T-helper 1 cell treated with Interleukin-12 subunit alpha and Interleukin-12 subunit beta and Interleukin-4 antibody, amounts not matched to agents 30 μg/mL and 1 μg/mL, for 36 hours (primary cell): Measurements from ENCODE around the gene SLC22A3.

ENCODE experiments used
- H3K27ac Mint-ChIP-seq: one replicate; pipeline ENCODE4 v1.8.0; 2021; ENCODE audit warnings: mild to moderate bottlenecking, mixed read lengths
- H3K27me3 Mint-ChIP-seq: one replicate; pipeline ENCODE4 v1.8.0; 2021; ENCODE audit warnings: low read depth, mixed read lengths
- H3K36me3 Mint-ChIP-seq: one replicate; pipeline ENCODE4 v1.8.0; 2021; ENCODE audit warnings: low read depth, mixed read lengths
- H3K4me1 Mint-ChIP-seq: one replicate; pipeline ENCODE4 v1.8.0; 2021; ENCODE audit warnings: low read depth, mixed read lengths
- H3K4me3 Mint-ChIP-seq: one replicate; pipeline ENCODE4 v1.8.0; 2021; ENCODE audit warnings: mild to moderate bottlenecking, moderate library complexity, mixed read lengths
- H3K9me3 Mint-ChIP-seq: one replicate; pipeline ENCODE4 v1.8.0; 2021; ENCODE audit warnings: mixed read lengths

SLC22A3 gene

DNA sequence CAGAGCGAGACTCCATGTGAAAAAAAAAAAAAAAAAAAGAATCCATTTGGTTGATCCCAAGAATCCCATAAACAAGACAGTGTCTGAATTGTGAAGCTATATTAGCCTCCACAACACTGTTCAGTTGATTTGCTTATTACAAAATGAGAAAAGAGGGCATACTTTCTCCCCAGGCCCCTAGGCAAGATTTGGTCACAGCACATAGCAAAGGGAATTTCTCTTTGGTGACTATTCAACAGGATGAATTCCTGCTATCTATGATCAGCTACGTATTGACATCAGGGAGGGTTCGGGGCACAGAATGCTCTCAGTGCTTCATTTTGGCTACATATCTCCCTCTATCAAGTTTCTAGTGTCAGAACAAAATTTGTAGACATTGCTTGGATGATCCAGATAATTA lies 20.2 kb upstream of the SLC22A3 start:
- no peak overlapping the region for H3K27ac Mint-ChIP-seq
- H3K36me3 Mint-ChIP-seq = no peaks in the 10 kb centered on the region
- no peak overlapping the region for H3K4me3 Mint-ChIP-seq
- H3K4me1 Mint-ChIP-seq = no peaks in the 10 kb centered on the region
- H3K9me3 Mint-ChIP-seq = no peaks in the 10 kb centered on the region
- peaks cover 17% of the 10 kb centered on the region for H3K27me3 Mint-ChIP-seq

DNA sequence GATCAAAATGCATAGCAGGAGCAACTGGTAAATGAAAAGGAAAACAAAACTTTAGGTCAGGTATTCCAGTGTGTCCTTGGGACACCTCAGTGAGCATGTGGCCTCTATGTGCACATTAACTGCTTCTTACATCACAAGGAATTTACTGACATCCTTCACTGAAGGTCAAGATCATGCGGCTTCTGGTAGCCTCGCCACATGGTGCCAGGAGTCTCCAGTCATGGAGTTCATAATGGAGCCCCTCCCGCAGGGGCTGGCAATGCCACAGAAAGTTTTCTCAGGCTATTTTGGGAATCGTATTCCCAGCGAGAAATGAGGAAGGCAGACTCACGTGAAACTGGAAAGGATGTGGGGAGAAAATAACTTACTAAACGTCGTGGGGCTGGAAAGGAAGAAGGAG lies 19.7 kb upstream of the SLC22A3 start:
- Mint-ChIP-seq H3K36me3 (no peaks in the 10 kb centered on the region), H3K4me1 (no peaks in the 10 kb centered on the region), H3K4me3 (no peak overlapping the region), H3K27ac (no peak overlapping the region), H3K27me3 (peaks cover 20% of the 10 kb centered on the region), H3K9me3 (no peaks in the 10 kb centered on the region)

GRCh38 chr6:160329188-160329587 lies 19.0 kb upstream of the SLC22A3 start:
- Mint-ChIP-seq H3K27ac (no peak overlapping the region), H3K4me1 (no peaks in the 10 kb centered on the region), H3K27me3 (peaks cover 20% of the 10 kb centered on the region), H3K36me3 (no peaks in the 10 kb centered on the region), H3K4me3 (no peak overlapping the region), H3K9me3 (no peaks in the 10 kb centered on the region)

GRCh38 chr6:160330619-160331018 lies 17.6 kb upstream of the SLC22A3 start:
- no peaks in the 10 kb centered on the region for H3K36me3 Mint-ChIP-seq
- H3K27me3 Mint-ChIP-seq = peaks cover 27% of the 10 kb centered on the region
- no peaks in the 10 kb centered on the region for H3K4me1 Mint-ChIP-seq
- no peaks in the 10 kb centered on the region for H3K9me3 Mint-ChIP-seq
- no peak overlapping the region for H3K27ac Mint-ChIP-seq
- H3K4me3 Mint-ChIP-seq = no peak overlapping the region

DNA sequence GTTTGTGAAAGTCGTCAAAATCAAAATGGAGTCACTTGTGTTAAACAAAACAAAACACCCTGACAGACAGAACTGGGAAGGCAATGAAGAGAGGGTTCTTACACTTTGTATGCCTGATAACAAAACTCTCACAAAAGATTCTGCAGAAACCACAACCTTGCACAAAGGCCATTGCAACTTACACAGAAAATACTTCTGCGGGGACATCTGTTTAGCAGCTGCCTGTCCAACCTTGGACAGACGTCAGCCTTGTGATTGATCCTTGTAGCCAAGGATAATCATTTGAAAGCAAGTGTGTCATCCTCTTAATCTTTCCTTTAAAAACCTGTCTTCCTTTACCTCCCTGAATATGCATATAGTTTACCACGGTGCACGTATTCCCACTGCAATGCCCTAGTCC lies 17.0 kb upstream of the SLC22A3 start:
- no peak overlapping the region for H3K4me3 Mint-ChIP-seq
- H3K27me3 Mint-ChIP-seq = peaks cover 27% of the 10 kb centered on the region
- H3K9me3 Mint-ChIP-seq = no peaks in the 10 kb centered on the region
- no peaks in the 10 kb centered on the region for H3K36me3 Mint-ChIP-seq
- H3K27ac Mint-ChIP-seq = no peak overlapping the region
- H3K4me1 Mint-ChIP-seq = no peaks in the 10 kb centered on the region

GRCh38 chr6:160331753-160332152 lies 16.4 kb upstream of the SLC22A3 start:
- Mint-ChIP-seq H3K4me3 (no peak overlapping the region), H3K27me3 (peaks cover 27% of the 10 kb centered on the region), H3K36me3 (no peaks in the 10 kb centered on the region), H3K4me1 (no peaks in the 10 kb centered on the region), H3K9me3 (no peaks in the 10 kb centered on the region), H3K27ac (no peak overlapping the region)

DNA sequence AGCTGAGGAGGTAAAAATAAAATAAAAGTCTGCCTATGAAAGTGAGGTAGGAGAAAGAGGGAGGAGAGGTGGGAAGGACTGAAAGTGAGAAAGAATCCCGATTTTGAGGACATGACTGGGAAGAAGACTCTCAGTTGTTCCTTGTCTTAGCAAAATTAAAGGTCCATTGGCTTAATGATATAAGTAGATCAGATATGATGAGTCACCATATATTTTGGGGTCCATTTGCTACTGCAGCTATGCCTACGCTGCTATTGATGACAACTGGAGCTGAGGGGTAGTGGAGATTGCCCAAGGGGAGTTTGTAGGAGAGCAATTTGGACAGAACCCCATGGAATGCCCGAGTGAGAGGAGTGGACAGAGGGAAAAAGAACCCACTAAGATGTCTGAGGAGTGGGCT lies 15.1 kb upstream of the SLC22A3 start:
- Mint-ChIP-seq H3K9me3 (no peaks in the 10 kb centered on the region), H3K4me3 (no peak overlapping the region), H3K27ac (no peak overlapping the region), H3K27me3 (peaks cover 35% of the 10 kb centered on the region), H3K36me3 (no peaks in the 10 kb centered on the region), H3K4me1 (no peaks in the 10 kb centered on the region)

DNA sequence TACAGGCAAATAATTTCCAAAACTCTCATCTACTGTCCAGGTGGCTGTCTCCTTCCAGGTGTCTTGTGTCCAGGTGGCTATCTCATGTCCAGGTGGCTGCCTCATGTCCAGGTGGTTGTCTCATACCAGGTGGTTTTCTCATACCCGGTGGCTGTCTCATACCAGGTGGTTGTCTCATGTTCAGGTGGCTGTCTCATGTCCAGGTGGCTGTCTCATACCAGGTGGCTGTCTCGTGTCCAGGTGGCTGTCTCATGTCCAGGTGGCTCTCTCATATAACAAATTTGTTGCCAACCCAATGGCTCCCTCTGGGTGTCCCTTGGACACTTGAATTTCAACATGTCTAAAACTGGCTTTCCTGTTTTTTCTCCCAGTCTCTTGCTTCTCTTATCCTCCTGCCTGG lies 14.3 kb upstream of the SLC22A3 start:
- Mint-ChIP-seq H3K27me3 (peaks cover 32% of the 10 kb centered on the region), H3K9me3 (no peaks in the 10 kb centered on the region), H3K4me1 (no peaks in the 10 kb centered on the region), H3K4me3 (no peak overlapping the region), H3K36me3 (no peaks in the 10 kb centered on the region), H3K27ac (no peak overlapping the region)

DNA sequence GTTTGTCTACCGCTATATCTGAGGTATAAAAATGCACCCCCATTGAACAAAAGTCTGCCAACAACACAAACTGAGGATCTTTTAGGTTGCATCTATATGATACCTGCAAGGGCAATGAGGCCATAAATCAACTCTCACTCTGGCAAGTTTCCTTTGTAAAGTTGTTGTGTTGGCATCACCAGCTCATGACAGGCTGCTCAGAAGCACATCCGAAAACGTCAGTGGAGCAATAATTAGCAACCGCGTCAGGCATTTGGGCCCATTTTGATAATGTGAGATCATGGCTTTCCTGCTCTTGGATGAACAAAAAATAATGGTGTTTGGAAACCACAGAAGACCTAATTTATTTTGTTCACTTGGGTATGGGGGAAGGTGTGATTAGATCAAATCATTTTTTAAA lies 12.0 kb upstream of the SLC22A3 start:
- no peaks in the 10 kb centered on the region for H3K4me1 Mint-ChIP-seq
- H3K9me3 Mint-ChIP-seq = no peaks in the 10 kb centered on the region
- H3K36me3 Mint-ChIP-seq = no peaks in the 10 kb centered on the region
- H3K27ac Mint-ChIP-seq = no peak overlapping the region
- no peak overlapping the region for H3K4me3 Mint-ChIP-seq
- peaks cover 38% of the 10 kb centered on the region for H3K27me3 Mint-ChIP-seq

GRCh38 chr6:160337301-160337700 lies 10.9 kb upstream of the SLC22A3 start:
- no peak overlapping the region for H3K27ac Mint-ChIP-seq
- no peaks in the 10 kb centered on the region for H3K4me1 Mint-ChIP-seq
- H3K27me3 Mint-ChIP-seq = peaks cover 28% of the 10 kb centered on the region
- H3K4me3 Mint-ChIP-seq = no peak overlapping the region
- H3K36me3 Mint-ChIP-seq = no peaks in the 10 kb centered on the region
- no peaks in the 10 kb centered on the region for H3K9me3 Mint-ChIP-seq

GRCh38 chr6:160337991-160338390 lies 10.2 kb upstream of the SLC22A3 start:
- H3K9me3 Mint-ChIP-seq = no peaks in the 10 kb centered on the region
- no peak overlapping the region for H3K4me3 Mint-ChIP-seq
- no peaks in the 10 kb centered on the region for H3K36me3 Mint-ChIP-seq

GRCh38 chr6:160343144-160343543 lies 5.0 kb upstream of the SLC22A3 start:
- Mint-ChIP-seq H3K4me3 (no peak overlapping the region), H3K36me3 (no peaks in the 10 kb centered on the region), H3K27me3 (peaks cover 44% of the 10 kb centered on the region), H3K27ac (no peak overlapping the region), H3K4me1 (no peaks in the 10 kb centered on the region), H3K9me3 (no peaks in the 10 kb centered on the region)

More at GRCh38 chr6:160337991-160338390, 10.2 kb upstream of the SLC22A3 start:
- Mint-ChIP-seq H3K4me1 (no peaks in the 10 kb centered on the region), H3K27ac (no peak overlapping the region), H3K27me3 (peaks cover 26% of the 10 kb centered on the region)

DNA sequence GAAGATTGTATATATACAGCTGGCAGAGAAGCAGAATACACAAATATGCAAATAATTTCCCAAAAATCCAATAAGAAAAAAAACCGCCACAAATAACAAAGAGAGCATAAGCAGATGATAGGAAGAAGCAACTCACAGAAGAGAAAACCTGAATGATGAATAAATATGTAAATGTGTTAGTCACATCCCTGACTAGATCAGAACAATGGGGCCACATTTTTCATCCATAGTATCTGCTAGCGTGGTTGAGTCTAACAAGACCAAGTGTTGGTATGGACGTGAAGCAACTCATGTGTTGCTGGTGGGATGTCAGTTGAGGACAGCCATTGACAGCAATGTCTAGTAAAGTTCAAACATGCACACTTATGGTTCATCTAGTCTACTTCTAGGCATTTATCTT lies 3.9 kb upstream of the SLC22A3 start:
- H3K27me3 Mint-ChIP-seq = peaks cover 49% of the 10 kb centered on the region
- H3K9me3 Mint-ChIP-seq = no peaks in the 10 kb centered on the region
- H3K4me1 Mint-ChIP-seq = peaks cover 3% of the 10 kb centered on the region
- no peak overlapping the region for H3K4me3 Mint-ChIP-seq
- H3K27ac Mint-ChIP-seq = no peak overlapping the region
- H3K36me3 Mint-ChIP-seq = no peaks in the 10 kb centered on the region

DNA sequence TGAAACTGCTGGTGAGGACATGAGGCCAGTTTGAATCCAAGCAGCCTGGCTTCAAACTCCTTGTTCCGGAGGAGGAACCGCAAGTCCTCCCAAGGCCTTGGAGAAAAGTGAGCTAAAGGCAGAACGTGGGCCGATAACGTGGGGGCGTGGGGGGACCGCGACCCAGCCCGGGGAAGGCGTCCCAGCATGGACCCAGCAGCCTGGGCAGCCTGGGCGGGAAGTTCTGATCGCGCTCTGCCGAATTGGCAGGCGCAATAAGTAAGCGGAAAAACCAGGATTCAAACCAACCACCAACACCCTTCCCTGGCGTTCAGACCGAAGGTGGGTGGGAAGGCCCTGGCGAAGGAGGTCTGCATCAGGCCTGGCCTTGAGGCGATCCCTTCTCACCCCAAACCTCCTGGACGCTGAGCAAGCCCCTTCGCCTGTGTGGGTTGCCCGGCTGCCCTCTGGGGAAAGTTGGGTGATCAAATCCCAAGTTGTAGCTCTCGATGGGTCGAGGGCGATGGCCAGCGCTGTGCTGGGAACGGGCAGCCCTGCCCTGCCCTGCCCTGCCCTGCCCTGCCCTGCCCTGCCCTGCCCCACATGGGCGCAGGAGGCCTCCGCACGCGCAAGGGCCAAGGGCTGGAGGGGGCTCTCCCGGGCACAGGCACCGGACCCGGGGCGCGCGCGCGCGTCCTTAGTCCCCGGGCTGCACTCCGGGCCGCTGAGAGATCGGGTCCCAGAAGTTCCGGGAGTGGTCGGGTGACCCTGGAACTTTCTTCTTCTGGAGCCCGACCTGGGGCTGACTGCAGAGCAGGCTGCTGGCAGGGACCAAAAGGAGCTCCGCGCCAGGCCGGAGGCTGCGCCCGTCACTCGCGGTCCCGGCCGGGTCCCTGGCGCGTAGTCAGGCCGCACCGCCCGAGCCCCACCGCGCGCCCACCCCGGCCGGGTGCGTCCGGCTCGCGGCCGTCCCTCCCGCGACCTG lies 637 bp upstream of the SLC22A3 start:
- Mint-ChIP-seq H3K4me3 (no peak overlapping the region), H3K4me1 (peaks cover 3% of the 10 kb centered on the region), H3K27ac (no peak overlapping the region), H3K27me3 (peaks cover 73% of the 10 kb centered on the region), H3K9me3 (no peaks in the 10 kb centered on the region), H3K36me3 (no peaks in the 10 kb centered on the region)

DNA sequence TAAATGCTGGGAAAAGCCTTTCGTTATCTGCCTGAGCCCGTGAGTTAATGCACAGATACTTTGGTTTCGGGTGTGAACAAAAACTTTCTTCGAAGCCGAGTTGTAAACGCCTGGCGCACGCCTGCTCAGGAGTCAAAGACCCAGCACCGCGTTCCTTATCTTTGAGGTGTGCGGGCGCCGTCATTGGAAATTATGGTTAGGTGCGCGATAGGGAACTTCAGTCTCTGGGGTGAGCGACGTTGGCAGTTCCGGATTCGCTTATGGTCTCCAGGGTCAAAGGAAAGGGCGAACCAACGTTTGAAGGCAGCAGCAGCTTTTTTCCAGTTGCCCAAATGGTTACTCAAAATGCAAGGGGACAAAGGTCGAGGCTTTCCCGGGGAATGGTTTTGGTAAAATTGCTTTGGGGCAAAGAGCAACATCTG lies 853 bp downstream of the SLC22A3 start:
- peaks cover 3% of the 10 kb centered on the region for H3K4me1 Mint-ChIP-seq
- no peaks in the 10 kb centered on the region for H3K9me3 Mint-ChIP-seq
- no peaks in the 10 kb centered on the region for H3K36me3 Mint-ChIP-seq
- H3K27me3 Mint-ChIP-seq = peaks cover 75% of the 10 kb centered on the region
- no peak overlapping the region for H3K4me3 Mint-ChIP-seq
- no peak overlapping the region for H3K27ac Mint-ChIP-seq
